Spleen (tissue), 11 donors: ENCODE results near the gene RALGAPA1. TPM values are rescaled to one million over a fixed set of nuclear protein-coding genes. Genes with fewer than 3 reads are reported as not detected.

Source experiments
- DNase-seq: peaks from one replicate; pipeline ENCODE4 v3.0.0-alpha.2; 2020
- H3K27ac ChIP-seq, 8 donors: fragments of 200-600 bp; sonication (generic) in 7 of 8; 1 replicate in 4 of 8; 2 replicates in 4 of 8; pipeline versions ENCODE4 v1.5.0 to v1.8.0; 2016 to 2021; ENCODE audit warnings: inconsistent platforms in 4 of 8, mild to moderate bottlenecking in 4 of 8, moderate library complexity in 1 of 8
- H3K27me3 ChIP-seq, 7 donors: fragments of 200-600 bp; sonication (generic) in 6 of 7; replicated peaks in 1 of 7; 1 replicate in 4 of 7; 2 replicates in 3 of 7; pipeline versions ENCODE4 v1.5.0 to v1.8.0; 2016 to 2021; ENCODE audit warnings: inconsistent platforms in 3 of 7, mild to moderate bottlenecking in 1 of 7
- H3K36me3 ChIP-seq, 6 donors: fragments of 200-600 bp; sonication (generic) in 5 of 6; 1 replicate in 4 of 6; 2 replicates in 2 of 6; pipeline versions ENCODE4 v1.5.0 to v1.8.0; 2016 to 2021; ENCODE audit warnings: inconsistent platforms in 2 of 6
- H3K4me1 ChIP-seq, 6 donors: fragments of 200-600 bp; sonication (generic) in 5 of 6; 1 replicate in 3 of 6; 2 replicates in 3 of 6; pipeline versions ENCODE4 v1.5.0 to v1.8.0; 2016 to 2021; ENCODE audit warnings: inconsistent platforms in 3 of 6
- H3K4me3 ChIP-seq, 8 donors: fragments of 200-600 bp; sonication (generic) in 7 of 8; 1 replicate in 4 of 8; 2 replicates in 4 of 8; pipeline versions ENCODE4 v1.5.0 to v1.8.0; 2016 to 2021; ENCODE audit warnings: inconsistent platforms in 4 of 8, mild to moderate bottlenecking in 4 of 8, moderate library complexity in 2 of 8
- H3K9me3 ChIP-seq, 8 donors: fragments of 200-600 bp; sonication (generic) in 7 of 8; 1 replicate in 4 of 8; 2 replicates in 4 of 8; pipeline versions ENCODE4 v1.5.0 to v1.8.0; 2016 to 2021; ENCODE audit warnings: inconsistent platforms in 4 of 8
- CTCF ChIP-seq, 11 experiments: fragments of 200-600 bp in 7 of 11; fragments of 450-650 bp in 4 of 11; sonication (generic) in 4 of 11; IDR thresholded peaks in 8 of 11; conservative IDR thresholded peaks in 3 of 11; 1 replicate in 7 of 11; 2 replicates in 4 of 11; pipeline versions ENCODE4 v1.4.0 to v1.8.0; 2016 to 2021; ENCODE audit warnings: antibody characterized with exemption in 11 of 11, inconsistent platforms in 4 of 11, mild to moderate bottlenecking in 1 of 11
- POLR2A ChIP-seq, 3 donors: fragments of 450-650 bp; IDR thresholded peaks; one replicate each; pipeline ENCODE4 v1.5.1; 2017; ENCODE audit warnings: antibody characterized with exemption in 3 of 3, mild to moderate bottlenecking in 1 of 3
- POLR2AphosphoS5 ChIP-seq, 3 donors: sonication (generic); formaldehyde crosslinking; IDR thresholded peaks; one replicate each; pipeline ENCODE4 v1.5.1; 2017; ENCODE audit warnings: antibody characterized with exemption in 3 of 3
- WGBS, 5 donors: extraction: QIAGEN DNeasy Blood & Tissue Kit in 3 of 5; methylation state at CpG; one replicate each; pipeline versions ENCODE4 v1.1.5 to v1.1.7; 2013 to 2018; 5-methylcytosine and 5-hydroxymethylcytosine counted together
- intact Hi-C: fragments of 100-400 bp; cut with DNase I; formaldehyde crosslinking; loops from one replicate; pipeline ENCODE4 v1.15.0; 2023; ENCODE audit warnings: low total_unique reads
- polyA plus RNA-seq, 3 donors: library from polyadenylated mRNA; stranded (reverse); fragments of 200-250 nt; gene quantifications; one replicate each; pipeline ENCODE4 v1.2.1, GENCODE V29; 2013
- total RNA-seq, 7 donors: library from RNA; depleted of rRNA in 3 of 7; stranded (reverse); fragments of >200 nt in 3 of 7; fragmentation: NEBNext Ultra II Directional in 4 of 7; extraction: Animal tissue kit (Norgen Biotek cat#: 25700) in 4 of 7; gene quantifications; one replicate each; pipeline versions ENCODE4 v1.1.0 to v1.2.1, GENCODE V29; 2016 to 2021
- donor health status: healthy with polysubstance abuse.
- donor health status: DM: no; HTN: no; CAD: no; lungs with moderate emphysema.
- donor health status: DM: no; HTN: no; CAD: no.
- donor health status: Bipolar disorder and iron deficiency.
- donor health status: healthy.
- donor health status: DM: no; HTN: no; CAD: no.
- donor health status: DM: yes; HTN: yes; CAD: no.

RALGAPA1 gene
- total and polyA plus RNA-seq, 10 donors = 9.7 to 76.0 (median 52.2) TPM

- 93 to 98% (median 96%) methylated on average over 4 of the region's 4 CpGs for WGBS, 5 donors
- Histone ChIP-seq H3K4me3 (no peak overlapping the region), H3K36me3 (peaks cover 0 to 87% (median 20%) of the 10 kb centered on the region in 6 donors), H3K4me1 (no peaks in the 10 kb centered on the region), H3K9me3 (no peaks in the 10 kb centered on the region), H3K27ac (no peak overlapping the region), H3K27me3 (no peaks in the 10 kb centered on the region)
- intact Hi-C loops = no loop called here
- TF ChIP-seq POLR2A (IDR thresholded peaks at IDR 0.05) (no peak), POLR2AphosphoS5 (IDR thresholded peaks at IDR 0.05) (no peak), CTCF (IDR thresholded peaks at IDR 0.05 in 8 of 11, conservative IDR thresholded peaks at IDR 0.05 in 3 of 11) (no peak)
- DNase-seq = no peak
Measured at GRCh38 chr14:35730871-35731270, 78.2 kb downstream of the RALGAPA1 start.

GRCh38 chr14:35727764-35728163, 81.3 kb downstream of the RALGAPA1 start:
- H3K4me1 ChIP-seq = no peaks in the 10 kb centered on the region
- peaks cover 0 to 84% (median 15%) of the 10 kb centered on the region in 6 donors for H3K36me3 ChIP-seq
- no peaks in the 10 kb centered on the region for H3K27me3 ChIP-seq
- no peak overlapping the region for H3K4me3 ChIP-seq
- no peak for TF ChIP-seq CTCF (IDR thresholded peaks at IDR 0.05 in 8 of 11, conservative IDR thresholded peaks at IDR 0.05 in 3 of 11)
- no peak for TF ChIP-seq POLR2A (IDR thresholded peaks at IDR 0.05)
- no peak for TF ChIP-seq POLR2AphosphoS5 (IDR thresholded peaks at IDR 0.05)
- H3K9me3 ChIP-seq = no peaks in the 10 kb centered on the region
- intact Hi-C loops = no loop called here
- 57 to 89% (median 80%) methylated on average over 2 of the region's 2 CpGs for WGBS, 5 donors
- DNase-seq = no peak
- H3K27ac ChIP-seq = no peak overlapping the region

GRCh38 chr14:35725930-35726329, 83.2 kb downstream of the RALGAPA1 start:
- peaks cover 0 to 91% (median 21%) of the 10 kb centered on the region in 6 donors for H3K36me3 ChIP-seq
- TF ChIP-seq POLR2A (IDR thresholded peaks at IDR 0.05) = no peak
- no peak for TF ChIP-seq POLR2AphosphoS5 (IDR thresholded peaks at IDR 0.05)
- no peak for TF ChIP-seq CTCF (IDR thresholded peaks at IDR 0.05 in 8 of 11, conservative IDR thresholded peaks at IDR 0.05 in 3 of 11)
- no peaks in the 10 kb centered on the region for H3K9me3 ChIP-seq
- intact Hi-C loops = no loop called here
- no peak overlapping the region for H3K4me3 ChIP-seq
- no peaks in the 10 kb centered on the region for H3K27me3 ChIP-seq
- no peak overlapping the region for H3K27ac ChIP-seq
- no peaks in the 10 kb centered on the region for H3K4me1 ChIP-seq
- 96 to 99% (median 97%) methylated on average over 5 of the region's 5 CpGs for WGBS, 5 donors
- no peak for DNase-seq

- H3K27ac ChIP-seq = no peak overlapping the region
- no peaks in the 10 kb centered on the region for H3K9me3 ChIP-seq
- H3K27me3 ChIP-seq = no peaks in the 10 kb centered on the region
- no peak overlapping the region for H3K4me3 ChIP-seq
- intact Hi-C loops = no loop called here
- 94 to 100% (median 98%) methylated on average over 1 of the region's 1 CpG for WGBS, 5 donors
- TF ChIP-seq POLR2AphosphoS5 (IDR thresholded peaks at IDR 0.05) = no peak
- TF ChIP-seq CTCF (IDR thresholded peaks at IDR 0.05 in 8 of 11, conservative IDR thresholded peaks at IDR 0.05 in 3 of 11) = no peak
- no peak for TF ChIP-seq POLR2A (IDR thresholded peaks at IDR 0.05)
- DNase-seq = no peak
- H3K4me1 ChIP-seq = no peaks in the 10 kb centered on the region
- peaks cover 0 to 99% (median 28%) of the 10 kb centered on the region in 6 donors for H3K36me3 ChIP-seq
Measured at GRCh38 chr14:35715079-35715478, 94.0 kb downstream of the RALGAPA1 start.
